ENCODE data around the gene GALNT1. TPM values are rescaled to one million over a fixed set of nuclear protein-coding genes. Genes with fewer than 3 reads are reported as not detected.
"Not testable (repeated sequence)": the region's sequence is repeated elsewhere in the genome, so short reads cannot be mapped to it uniquely, and the experiment has no call there.

The GALNT1 gene
- total RNA-seq, 2 donors from 2014 or later: 40.2 to 50.6 TPM

DNA sequence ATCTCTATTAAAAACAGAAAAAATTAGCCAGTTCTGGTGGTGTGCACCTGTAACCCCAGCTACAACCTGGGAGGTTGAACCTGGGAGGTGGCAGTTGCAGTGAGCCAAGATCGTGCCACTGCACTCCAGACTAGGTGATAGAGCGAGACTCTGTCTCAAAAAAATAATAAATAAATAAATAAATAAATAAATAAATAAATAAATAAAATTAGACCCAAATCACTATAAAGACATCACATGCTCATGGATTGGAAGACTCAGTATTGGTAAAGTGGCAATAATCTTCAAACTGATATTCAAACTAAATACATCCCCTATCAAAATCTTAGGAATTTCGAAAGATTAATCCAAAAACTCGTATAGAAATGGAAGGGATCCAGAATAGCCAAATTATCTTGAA, 15.5 kb upstream of the GALNT1 start:
- WGBS: 87% methylated on average over 4 of the region's 4 CpGs
- Histone ChIP-seq H3K4me3 (no peak overlapping the region), H3K9me3 (no peaks in the 10 kb centered on the region), H3K36me3 (no peaks in the 10 kb centered on the region), H3K4me1 (replicated peaks) (no peaks in the 10 kb centered on the region), H3K27ac (no peak overlapping the region), H3K27me3 (replicated peaks; ENCODE audit: insufficient read depth) (no peaks in the 10 kb centered on the region)
- DNase-seq (ENCODE audit: low spot score): no peak
- TF ChIP-seq, protein P1, sequence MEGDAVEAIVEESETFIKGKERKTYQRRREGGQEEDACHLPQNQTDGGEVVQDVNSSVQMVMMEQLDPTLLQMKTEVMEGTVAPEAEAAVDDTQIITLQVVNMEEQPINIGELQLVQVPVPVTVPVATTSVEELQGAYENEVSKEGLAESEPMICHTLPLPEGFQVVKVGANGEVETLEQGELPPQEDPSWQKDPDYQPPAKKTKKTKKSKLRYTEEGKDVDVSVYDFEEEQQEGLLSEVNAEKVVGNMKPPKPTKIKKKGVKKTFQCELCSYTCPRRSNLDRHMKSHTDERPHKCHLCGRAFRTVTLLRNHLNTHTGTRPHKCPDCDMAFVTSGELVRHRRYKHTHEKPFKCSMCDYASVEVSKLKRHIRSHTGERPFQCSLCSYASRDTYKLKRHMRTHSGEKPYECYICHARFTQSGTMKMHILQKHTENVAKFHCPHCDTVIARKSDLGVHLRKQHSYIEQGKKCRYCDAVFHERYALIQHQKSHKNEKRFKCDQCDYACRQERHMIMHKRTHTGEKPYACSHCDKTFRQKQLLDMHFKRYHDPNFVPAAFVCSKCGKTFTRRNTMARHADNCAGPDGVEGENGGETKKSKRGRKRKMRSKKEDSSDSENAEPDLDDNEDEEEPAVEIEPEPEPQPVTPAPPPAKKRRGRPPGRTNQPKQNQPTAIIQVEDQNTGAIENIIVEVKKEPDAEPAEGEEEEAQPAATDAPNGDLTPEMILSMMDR (IDR thresholded peaks at IDR 0.05): no peak
- TF ChIP-seq POLR2A (IDR thresholded peaks at IDR 0.05): no peak
- TF ChIP-seq POLR2AphosphoS5 (IDR thresholded peaks at IDR 0.05): no peak
- intact Hi-C loops (cut with DNase I): no loop called here

DNA sequence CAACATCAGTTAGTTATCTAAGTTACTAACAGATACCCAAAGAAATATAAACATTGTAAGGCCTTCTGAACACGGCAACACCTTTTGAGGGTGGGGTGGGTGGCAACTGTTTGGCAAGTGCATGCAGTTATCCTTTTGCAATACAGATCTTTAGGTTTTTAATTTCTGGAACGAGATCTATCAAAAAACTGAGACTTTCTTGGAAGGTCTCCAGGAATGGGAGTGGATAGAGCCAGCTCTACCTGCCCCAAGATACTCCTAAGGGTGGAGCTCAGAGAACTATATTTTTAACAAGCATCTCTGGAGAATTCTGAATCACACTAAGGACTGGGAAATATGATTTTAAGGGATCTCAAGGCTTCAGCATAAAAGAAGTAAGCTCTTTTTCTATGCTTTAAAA, 11.4 kb upstream of the GALNT1 start:
- Histone ChIP-seq H3K27ac (no peak overlapping the region), H3K4me3 (no peak overlapping the region), H3K27me3 (replicated peaks; ENCODE audit: insufficient read depth) (no peaks in the 10 kb centered on the region), H3K36me3 (no peaks in the 10 kb centered on the region), H3K4me1 (replicated peaks) (no peaks in the 10 kb centered on the region), H3K9me3 (no peaks in the 10 kb centered on the region)
- WGBS: 34% methylated on average over 2 of the region's 2 CpGs
- DNase-seq (ENCODE audit: low spot score): no peak
- intact Hi-C loops (cut with DNase I): loop anchor here (10.0 kb wide), 1 partner anchor 65 kb away; no protein-coding TSS in a partner anchor
- no peak for TF ChIP-seq POLR2AphosphoS5 (IDR thresholded peaks at IDR 0.05)
- TF ChIP-seq, protein P1 (IDR thresholded peaks at IDR 0.05): no peak
- no peak for TF ChIP-seq POLR2A (IDR thresholded peaks at IDR 0.05)

DNA sequence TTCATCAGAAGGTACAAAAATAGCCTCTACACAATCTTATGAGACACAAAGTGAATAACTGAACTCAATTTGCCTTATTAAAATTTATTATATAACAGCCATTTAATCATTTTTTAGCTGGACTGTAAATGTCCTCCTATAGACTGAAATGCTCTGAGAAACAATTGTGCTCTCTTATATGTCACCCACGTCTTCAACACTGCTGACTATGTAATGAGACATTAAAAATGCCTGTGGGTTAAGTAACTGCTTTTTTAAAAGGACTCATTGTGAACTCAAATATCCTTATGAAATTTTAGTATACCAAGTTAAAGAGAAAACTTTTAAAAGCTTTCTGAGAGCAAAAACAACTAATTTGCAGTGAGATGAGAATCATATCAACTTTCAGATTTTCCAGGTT, 10.4 kb upstream of the GALNT1 start:
- no peaks in the 10 kb centered on the region for H3K4me1 ChIP-seq (replicated peaks)
- intact Hi-C loops (cut with DNase I): loop anchor here (10.0 kb wide), 1 partner anchor 66 kb away; no protein-coding TSS in a partner anchor
- no peaks in the 10 kb centered on the region for H3K27me3 ChIP-seq (replicated peaks; ENCODE audit: insufficient read depth)
- no peak overlapping the region for H3K4me3 ChIP-seq
- TF ChIP-seq, protein P1 (IDR thresholded peaks at IDR 0.05): no peak
- TF ChIP-seq POLR2A (IDR thresholded peaks at IDR 0.05) (no peak), POLR2AphosphoS5 (IDR thresholded peaks at IDR 0.05) (no peak)
- H3K27ac ChIP-seq: no peak overlapping the region
- no peaks in the 10 kb centered on the region for H3K9me3 ChIP-seq
- 51% methylated on average over 1 of the region's 1 CpG for WGBS
- no peak for DNase-seq (ENCODE audit: low spot score)
- no peaks in the 10 kb centered on the region for H3K36me3 ChIP-seq

DNA sequence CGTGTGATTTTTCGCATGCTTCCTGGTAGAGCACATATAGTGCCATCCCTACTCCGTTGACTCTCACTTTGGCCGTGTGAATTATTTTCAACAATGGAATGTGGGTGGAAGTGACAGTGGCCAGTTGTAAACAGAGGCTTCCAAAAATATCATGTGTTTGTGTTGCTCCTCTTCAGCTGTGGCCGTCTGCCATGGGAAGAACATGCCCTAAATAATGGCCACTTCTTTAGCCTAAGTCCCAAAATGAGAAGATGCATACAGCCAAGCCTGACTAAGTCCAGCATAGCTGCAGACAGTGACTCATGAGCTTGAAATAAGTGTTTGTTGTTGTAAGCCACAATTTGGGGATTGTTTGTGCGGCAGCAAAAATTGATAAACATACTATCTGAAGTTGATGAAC, 8.9 kb upstream of the GALNT1 start:
- WGBS: 70% methylated on average over 6 of the region's 6 CpGs
- no peak overlapping the region for H3K27ac ChIP-seq
- H3K4me3 ChIP-seq: no peak overlapping the region
- TF ChIP-seq, protein P1 (IDR thresholded peaks at IDR 0.05): no peak
- TF ChIP-seq POLR2A (IDR thresholded peaks at IDR 0.05): no peak
- no peak for TF ChIP-seq POLR2AphosphoS5 (IDR thresholded peaks at IDR 0.05)
- H3K4me1 ChIP-seq (replicated peaks): no peaks in the 10 kb centered on the region
- no peak for DNase-seq (ENCODE audit: low spot score)
- no peaks in the 10 kb centered on the region for H3K27me3 ChIP-seq (replicated peaks; ENCODE audit: insufficient read depth)
- intact Hi-C loops (cut with DNase I): loop anchor here (10.0 kb wide), 1 partner anchor 68 kb away; no protein-coding TSS in a partner anchor
- no peaks in the 10 kb centered on the region for H3K9me3 ChIP-seq
- H3K36me3 ChIP-seq: no peaks in the 10 kb centered on the region

DNA sequence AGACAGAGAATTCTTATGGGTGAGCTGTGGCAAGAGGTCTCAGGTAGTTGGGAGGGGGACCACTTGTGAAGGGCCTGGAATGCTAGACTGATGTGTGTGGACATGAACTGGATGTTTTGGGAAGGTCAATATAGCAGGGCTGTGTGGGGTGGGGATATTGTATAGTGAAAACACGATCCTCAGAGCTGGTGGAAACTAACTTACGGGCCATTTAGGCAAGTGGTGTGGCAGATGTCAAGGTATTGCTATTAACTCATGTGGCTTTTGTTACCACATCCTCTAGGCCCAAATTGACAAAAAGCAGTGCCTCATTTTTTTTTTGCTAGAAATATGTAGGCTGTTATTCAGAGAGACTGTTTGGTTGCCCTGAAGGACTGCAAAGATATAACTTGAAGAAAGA, 8.0 kb upstream of the GALNT1 start:
- 86% methylated on average over 2 of the region's 2 CpGs for WGBS
- Histone ChIP-seq H3K4me3 (no peak overlapping the region), H3K27me3 (replicated peaks; ENCODE audit: insufficient read depth) (no peaks in the 10 kb centered on the region), H3K9me3 (no peaks in the 10 kb centered on the region), H3K4me1 (replicated peaks) (no peaks in the 10 kb centered on the region), H3K36me3 (no peaks in the 10 kb centered on the region), H3K27ac (no peak overlapping the region)
- TF ChIP-seq, protein P1 (IDR thresholded peaks at IDR 0.05): no peak
- TF ChIP-seq POLR2AphosphoS5 (IDR thresholded peaks at IDR 0.05): no peak
- no peak for TF ChIP-seq POLR2A (IDR thresholded peaks at IDR 0.05)
- intact Hi-C loops (cut with DNase I): loop anchor here (10.0 kb wide), 1 partner anchor 69 kb away; no protein-coding TSS in a partner anchor
- no peak for DNase-seq (ENCODE audit: low spot score)

DNA sequence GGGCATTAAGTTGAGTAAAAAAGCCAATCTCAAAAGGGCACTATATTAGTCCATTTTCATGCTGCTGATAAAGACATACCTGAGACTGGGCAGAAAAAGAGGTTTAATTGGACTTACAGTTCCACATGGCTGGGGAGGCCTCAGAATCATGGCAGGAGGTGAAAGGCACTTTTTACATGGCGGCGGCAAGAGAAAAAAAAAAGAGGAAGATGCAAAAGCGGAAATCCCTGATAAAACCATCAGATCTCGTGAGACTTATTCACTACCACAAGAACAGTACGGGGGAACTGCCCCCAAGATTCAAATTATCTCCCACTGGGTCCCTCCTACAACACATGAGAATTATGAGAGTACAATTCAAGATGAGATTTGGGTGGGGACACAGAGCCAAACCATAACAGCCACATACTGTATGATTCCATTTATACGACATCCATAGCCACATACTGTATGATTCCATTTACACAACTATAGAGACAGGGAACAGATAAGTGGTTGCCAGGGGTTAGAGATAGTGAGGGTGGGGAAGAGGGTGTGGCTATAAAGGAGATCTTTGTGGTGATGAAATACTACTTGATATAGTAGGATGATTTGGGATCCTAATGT, 5.2 kb upstream of the GALNT1 start:
- WGBS: 97% methylated on average over 6 of the region's 6 CpGs
- intact Hi-C loops (cut with DNase I): loop anchor here (10.0 kb wide), 1 partner anchor 72 kb away; no protein-coding TSS in a partner anchor
- not testable (repeated sequence) for H3K27me3 ChIP-seq (replicated peaks; ENCODE audit: insufficient read depth); DNase-seq (ENCODE audit: low spot score); H3K36me3 ChIP-seq; H3K4me3 ChIP-seq; H3K9me3 ChIP-seq; H3K27ac ChIP-seq; H3K4me1 ChIP-seq (replicated peaks)

All from prostate gland (tissue), 2 donors.